ENCODE measurements around the gene SNX25. TPM values are rescaled to one million over a fixed set of nuclear protein-coding genes. Genes with fewer than 3 reads are reported as not detected.

The SNX25 gene
- polyA plus RNA-seq, 1 experiment, result 11.7 TPM

DNA sequence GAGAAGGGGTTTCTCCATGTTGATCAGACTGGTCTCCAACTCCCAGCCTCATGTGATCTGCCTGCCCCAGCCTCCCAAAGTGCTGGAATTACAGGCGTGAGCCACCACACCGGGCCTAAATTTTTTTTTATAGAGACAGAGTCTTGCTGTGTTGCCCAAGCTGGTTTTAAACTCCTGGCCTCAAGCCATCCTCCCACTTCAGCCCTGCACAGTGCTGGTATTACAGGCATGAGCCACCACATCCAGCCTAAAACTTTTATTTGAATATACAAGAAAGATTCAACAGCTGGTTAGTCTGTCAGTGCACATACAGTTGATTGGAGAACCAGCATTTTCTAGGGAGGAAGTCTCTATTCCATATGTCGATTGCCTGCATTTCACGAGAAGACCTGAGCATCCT is 95.1 kb downstream of the SNX25 start:
- TF ChIP-seq, protein P1, sequence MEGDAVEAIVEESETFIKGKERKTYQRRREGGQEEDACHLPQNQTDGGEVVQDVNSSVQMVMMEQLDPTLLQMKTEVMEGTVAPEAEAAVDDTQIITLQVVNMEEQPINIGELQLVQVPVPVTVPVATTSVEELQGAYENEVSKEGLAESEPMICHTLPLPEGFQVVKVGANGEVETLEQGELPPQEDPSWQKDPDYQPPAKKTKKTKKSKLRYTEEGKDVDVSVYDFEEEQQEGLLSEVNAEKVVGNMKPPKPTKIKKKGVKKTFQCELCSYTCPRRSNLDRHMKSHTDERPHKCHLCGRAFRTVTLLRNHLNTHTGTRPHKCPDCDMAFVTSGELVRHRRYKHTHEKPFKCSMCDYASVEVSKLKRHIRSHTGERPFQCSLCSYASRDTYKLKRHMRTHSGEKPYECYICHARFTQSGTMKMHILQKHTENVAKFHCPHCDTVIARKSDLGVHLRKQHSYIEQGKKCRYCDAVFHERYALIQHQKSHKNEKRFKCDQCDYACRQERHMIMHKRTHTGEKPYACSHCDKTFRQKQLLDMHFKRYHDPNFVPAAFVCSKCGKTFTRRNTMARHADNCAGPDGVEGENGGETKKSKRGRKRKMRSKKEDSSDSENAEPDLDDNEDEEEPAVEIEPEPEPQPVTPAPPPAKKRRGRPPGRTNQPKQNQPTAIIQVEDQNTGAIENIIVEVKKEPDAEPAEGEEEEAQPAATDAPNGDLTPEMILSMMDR (IDR thresholded peaks at IDR 0.05; ENCODE audit: insufficient read depth, low read depth, low read length), result no peak
- CTCF ChIA-PET, result interaction anchor here (0.9 to 1.4 kb wide), 5 partner anchors 12 to 118 kb away, joined by 3 to 5 read pairs (median 3); no protein-coding TSS in a partner anchor
- no peak for DNase-seq (ENCODE audit: low read depth)

DNA sequence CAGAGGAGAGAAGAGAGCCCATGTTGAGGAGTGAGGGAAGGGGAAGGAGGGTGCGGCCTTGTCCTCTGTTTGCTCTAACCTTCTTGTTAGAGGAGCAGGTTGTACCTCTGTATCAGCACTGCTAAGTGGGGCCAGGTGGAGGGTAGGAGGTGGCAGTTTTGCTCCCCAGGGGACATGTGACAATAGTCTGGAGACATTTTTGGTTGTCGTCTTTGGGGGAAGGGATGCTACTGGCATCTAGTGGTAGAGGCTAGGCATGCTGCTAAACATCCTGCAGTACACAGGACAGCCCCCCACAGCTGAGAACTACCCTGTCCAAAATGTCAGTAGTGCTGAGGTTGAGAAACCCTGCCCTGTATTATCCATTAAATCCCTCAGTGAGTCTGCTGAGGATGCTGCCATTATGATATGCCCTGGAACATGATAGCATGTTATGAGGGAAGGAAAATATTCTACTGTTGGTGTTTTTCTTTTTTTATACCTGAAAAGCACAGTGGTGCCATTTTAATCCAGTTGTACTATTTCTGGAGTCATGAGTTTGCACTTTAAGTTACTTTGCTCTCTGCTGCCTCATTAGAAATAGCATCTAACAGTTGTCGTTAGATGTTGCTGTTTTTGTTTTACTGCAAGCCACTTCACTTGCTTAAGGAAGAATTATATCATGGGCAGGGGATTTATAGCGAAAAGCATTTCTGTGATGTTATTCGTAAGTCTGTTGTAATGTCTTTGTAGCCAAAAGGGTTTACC is 95.7 kb downstream of the SNX25 start:
- POLR2A ChIA-PET, result no interaction called here
- CTCF ChIA-PET, result interaction anchor here (1.2 to 1.4 kb wide), 2 partner anchors 88 to 119 kb away, joined by 3 to 5 read pairs; no protein-coding TSS in a partner anchor
- TF ChIP-seq, protein P1 (IDR thresholded peaks at IDR 0.05; ENCODE audit: insufficient read depth, low read depth, low read length), result peak; percentile 43
- no peaks in the 10 kb centered on the region for H3K27me3 ChIP-seq (ENCODE audit: control insufficient read depth, insufficient read depth, low read length)
- H3K4me3 ChIP-seq (ENCODE audit: low read depth, low read length), result no peak overlapping the region
- no peak for DNase-seq (ENCODE audit: low read depth)
- no peaks in the 10 kb centered on the region for H3K36me3 ChIP-seq (ENCODE audit: control insufficient read depth, insufficient read depth, low read length)

More for the DNA sequence above, 95.1 kb downstream of the SNX25 start:
- H3K4me3 ChIP-seq (ENCODE audit: low read depth, low read length), result no peak overlapping the region
- no peaks in the 10 kb centered on the region for H3K36me3 ChIP-seq (ENCODE audit: control insufficient read depth, insufficient read depth, low read length)
- POLR2A ChIA-PET, result no interaction called here
- no peaks in the 10 kb centered on the region for H3K27me3 ChIP-seq (ENCODE audit: control insufficient read depth, insufficient read depth, low read length)

DNA sequence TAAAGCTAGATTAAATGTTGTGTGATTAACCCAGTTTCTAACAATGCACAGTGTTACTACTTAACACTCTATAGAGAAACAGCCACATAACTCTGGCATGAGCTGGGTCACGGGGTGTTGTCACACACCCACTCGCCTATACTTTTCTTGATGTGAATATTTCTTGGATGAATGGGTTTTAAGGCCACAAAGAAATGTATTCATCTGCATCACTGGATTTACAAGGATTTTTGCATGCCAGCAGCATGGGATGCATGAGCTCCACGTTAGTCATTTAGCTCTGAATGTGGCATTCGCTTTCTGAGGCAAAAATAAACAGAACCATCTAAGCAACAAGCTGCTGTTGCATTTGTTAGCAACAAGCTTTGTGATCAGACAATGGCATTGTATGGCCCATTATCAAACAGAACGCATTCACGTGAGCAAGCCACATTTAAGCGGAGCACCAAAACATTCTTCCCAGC is 96.6 kb downstream of the SNX25 start:
- POLR2A ChIA-PET, result interaction anchor here (0.5 to 0.6 kb wide), 3 partner anchors 8 to 1659 kb away, joined by 3 to 8 read pairs (median 3); no protein-coding TSS in a partner anchor
- TF ChIP-seq, protein P1 (IDR thresholded peaks at IDR 0.05; ENCODE audit: insufficient read depth, low read depth, low read length), result no peak

DNA sequence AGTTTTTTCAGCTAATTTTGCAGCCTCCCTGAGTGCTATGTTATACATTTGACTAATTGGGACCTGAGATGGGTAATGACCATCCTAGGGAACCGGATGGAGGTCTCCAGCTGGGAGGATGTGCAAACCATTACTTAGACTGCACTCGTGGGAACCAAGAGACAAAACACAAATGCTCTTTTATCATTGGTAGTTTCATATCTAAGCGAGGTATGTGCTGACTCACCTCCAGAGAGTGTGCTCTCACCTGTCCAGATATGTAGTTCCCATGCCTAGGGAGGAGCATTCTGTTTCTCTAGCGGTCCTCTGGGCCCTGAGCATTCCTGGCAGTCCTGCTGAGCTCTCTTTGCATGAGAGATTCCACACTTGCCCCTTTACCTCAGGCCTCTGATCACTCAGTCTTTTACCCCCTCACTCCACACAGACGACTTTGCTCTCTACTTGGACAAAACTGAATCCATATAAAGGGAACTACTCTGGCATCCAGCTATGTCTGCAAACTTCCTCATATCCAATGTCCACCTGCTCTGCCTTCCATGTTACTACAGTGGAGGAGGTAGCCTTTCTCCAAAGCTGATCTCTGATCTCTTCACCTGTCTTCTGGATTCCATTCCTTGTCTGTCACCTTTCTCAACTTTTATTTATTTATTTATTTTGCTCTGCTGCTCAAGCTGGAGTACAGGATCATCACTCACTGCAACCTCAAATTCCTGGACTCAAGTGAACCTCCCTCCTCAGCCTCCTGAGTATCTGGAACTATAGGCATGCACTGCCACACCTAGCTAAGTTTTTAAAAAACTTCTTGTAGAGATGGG is 97.9 kb downstream of the SNX25 start:
- Histone ChIP-seq H3K27me3 (ENCODE audit: control insufficient read depth, insufficient read depth, low read length) (no peaks in the 10 kb centered on the region), H3K36me3 (ENCODE audit: control insufficient read depth, insufficient read depth, low read length) (peaks cover 3% of the 10 kb centered on the region; the same call in 1 of the 2 replicates), H3K4me3 (ENCODE audit: low read depth, low read length) (no peak overlapping the region)
- no peak for DNase-seq (ENCODE audit: low read depth)
- TF ChIP-seq, protein P1 (IDR thresholded peaks at IDR 0.05; ENCODE audit: insufficient read depth, low read depth, low read length), result no peak
- ChIA-PET POLR2A (no interaction called here), CTCF (interaction anchor here (0.5 to 1.4 kb wide), 3 partner anchors 10 to 36 kb away, joined by 3 read pairs; no protein-coding TSS in a partner anchor)

More for the DNA sequence above, 96.6 kb downstream of the SNX25 start:
- H3K4me3 ChIP-seq (ENCODE audit: low read depth, low read length), result no peak overlapping the region
- DNase-seq (ENCODE audit: low read depth), result peak; percentile 97
- no peaks in the 10 kb centered on the region for H3K27me3 ChIP-seq (ENCODE audit: control insufficient read depth, insufficient read depth, low read length)
- CTCF ChIA-PET, result interaction anchor here (0.7 to 1.4 kb wide), 2 partner anchors 20 to 37 kb away, joined by 3 read pairs; no protein-coding TSS in a partner anchor
- no peaks in the 10 kb centered on the region for H3K36me3 ChIP-seq (ENCODE audit: control insufficient read depth, insufficient read depth, low read length)

DNA sequence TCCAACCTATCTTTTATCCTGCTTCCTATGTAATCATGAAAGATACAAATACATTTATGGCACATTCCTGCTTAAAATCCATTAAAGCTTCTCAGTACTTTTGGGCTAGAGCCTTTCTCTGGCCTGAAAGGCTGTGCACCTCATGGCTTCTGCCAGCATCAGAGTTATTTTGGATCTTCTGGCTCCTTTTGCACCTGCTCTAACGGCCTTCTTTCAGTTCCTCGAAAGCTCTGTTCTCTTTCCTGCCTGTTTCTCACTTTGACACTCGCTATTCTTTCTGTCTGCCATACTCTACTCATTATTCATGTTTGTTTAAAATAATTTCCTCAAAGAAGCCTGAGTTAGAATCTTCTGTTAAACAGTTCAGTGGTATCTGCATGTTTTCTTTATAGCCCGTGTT is 100.4 kb downstream of the SNX25 start:
- ChIA-PET CTCF (no interaction called here), POLR2A (interaction anchor here (0.5 kb wide), 1 partner anchor 465 kb away, joined by 4 read pairs; no protein-coding TSS in a partner anchor)
- Histone ChIP-seq H3K27me3 (ENCODE audit: control insufficient read depth, insufficient read depth, low read length) (no peaks in the 10 kb centered on the region), H3K4me3 (ENCODE audit: low read depth, low read length) (no peak overlapping the region), H3K36me3 (ENCODE audit: control insufficient read depth, insufficient read depth, low read length) (peaks cover 4% of the 10 kb centered on the region; the same call in 1 of the 2 replicates)
- no peak for DNase-seq (ENCODE audit: low read depth)
- TF ChIP-seq, protein P1 (IDR thresholded peaks at IDR 0.05; ENCODE audit: insufficient read depth, low read depth, low read length), result no peak

All from BJ (cell line).